SU-DHL-6 (cell line): ENCODE data around the gene COX7B.

Source experiments
- H2AFZ ChIP-seq: fragments of 200-600 bp; sonication (generic); 2 replicates; pipeline ENCODE4 v1.6.1; 2014; ENCODE audit warnings: low read depth, mild to moderate bottlenecking, moderate library complexity, mixed read lengths, antibody characterized with exemption, low read length; ENCODE audit not compliant: severe bottlenecking
- H3F3A ChIP-seq: fragments of 200-600 bp; shearing (Covaris generic); 2 replicates; pipeline ENCODE4 v1.6.0; 2016; ENCODE audit warnings: antibody characterized with exemption, mild to moderate bottlenecking; ENCODE audit not compliant: insufficient read depth
- H3K27ac ChIP-seq: fragments of 200-600 bp; sonication (generic); 2 replicates; pipeline ENCODE4 v1.5.1; 2016; ENCODE audit warnings: low read depth, mild to moderate bottlenecking, low read length, moderate library complexity, mixed read lengths
- H3K27me3 ChIP-seq: fragments of 200-600 bp; sonication (generic), shearing (Covaris generic); 2 replicates; pipeline ENCODE4 v1.6.0; 2014; ENCODE audit warnings: mild to moderate bottlenecking, low read length
- H3K36me3 ChIP-seq: fragments of 200-600 bp; sonication (generic); 2 replicates; pipeline ENCODE4 v1.6.1; 2014; ENCODE audit warnings: mild to moderate bottlenecking, low read length, mixed read lengths
- H3K4me2 ChIP-seq: fragments of 300-600, 200-600 bp; shearing (Covaris generic), sonication (generic); 2 replicates; pipeline ENCODE4 v1.6.0; 2014; ENCODE audit warnings: low read length, low read depth, mild to moderate bottlenecking; ENCODE audit not compliant: poor library complexity, severe bottlenecking
- H3K4me3 ChIP-seq: fragments of 200-600 bp; sonication (generic); 2 replicates; pipeline ENCODE4 v1.5.1; 2014; ENCODE audit warnings: antibody characterized with exemption, low read length, mild to moderate bottlenecking, mixed read lengths; ENCODE audit not compliant: insufficient read depth, poor library complexity, severe bottlenecking
- H3K79me2 ChIP-seq: fragments of 200-600 bp; sonication (generic); 2 replicates; pipeline ENCODE4 v1.6.1; 2014; ENCODE audit warnings: mild to moderate bottlenecking, low read length, moderate library complexity; ENCODE audit not compliant: insufficient read depth
- H3K9ac ChIP-seq: fragments of 200-600 bp; sonication (generic); 2 replicates; pipeline ENCODE4 v1.7.0; 2014; ENCODE audit warnings: mild to moderate bottlenecking, low read length
- H3K9me2 ChIP-seq: fragments of 200-600 bp; sonication (generic); replicated peaks from 2 replicates; pipeline ENCODE4 v1.6.1; 2014; ENCODE audit warnings: low read length; ENCODE audit not compliant: insufficient read depth
- H3K9me3 ChIP-seq: fragments of 200-600 bp; sonication (generic); 2 replicates; pipeline ENCODE4 v1.6.1; 2014; ENCODE audit warnings: low read length, mixed read lengths; ENCODE audit not compliant: insufficient read depth
- H4K20me1 ChIP-seq: fragments of 200-600 bp; sonication (generic); 2 replicates; pipeline ENCODE4 v1.6.1; 2014; ENCODE audit warnings: low read depth, mild to moderate bottlenecking, antibody characterized with exemption, low read length, moderate library complexity, mixed read lengths
- EZH2phosphoT487 ChIP-seq: fragments of 200-600 bp; sonication (generic), shearing (Covaris generic); conservative IDR thresholded peaks from 2 replicates; pipeline ENCODE4 v1.6.1; 2018; ENCODE audit warnings: mild to moderate bottlenecking, antibody characterized with exemption, low read length, moderate library complexity, mixed read lengths
- TF ChIP-seq, protein P1 (sequence below): fragments of 200-600 bp; sonication (generic); IDR thresholded peaks from one replicate; pipeline ENCODE4 v1.5.1; 2017; ENCODE audit warnings: antibody characterized with exemption, mild to moderate bottlenecking, low read length, moderate library complexity; ENCODE audit not compliant: insufficient read depth, poor library complexity, severe bottlenecking

The COX7B gene

GRCh38 chrX:77901506-77901905 lies 2.2 kb downstream of the COX7B start:
- TF ChIP-seq EZH2phosphoT487 = no peak
- TF ChIP-seq, protein P1, sequence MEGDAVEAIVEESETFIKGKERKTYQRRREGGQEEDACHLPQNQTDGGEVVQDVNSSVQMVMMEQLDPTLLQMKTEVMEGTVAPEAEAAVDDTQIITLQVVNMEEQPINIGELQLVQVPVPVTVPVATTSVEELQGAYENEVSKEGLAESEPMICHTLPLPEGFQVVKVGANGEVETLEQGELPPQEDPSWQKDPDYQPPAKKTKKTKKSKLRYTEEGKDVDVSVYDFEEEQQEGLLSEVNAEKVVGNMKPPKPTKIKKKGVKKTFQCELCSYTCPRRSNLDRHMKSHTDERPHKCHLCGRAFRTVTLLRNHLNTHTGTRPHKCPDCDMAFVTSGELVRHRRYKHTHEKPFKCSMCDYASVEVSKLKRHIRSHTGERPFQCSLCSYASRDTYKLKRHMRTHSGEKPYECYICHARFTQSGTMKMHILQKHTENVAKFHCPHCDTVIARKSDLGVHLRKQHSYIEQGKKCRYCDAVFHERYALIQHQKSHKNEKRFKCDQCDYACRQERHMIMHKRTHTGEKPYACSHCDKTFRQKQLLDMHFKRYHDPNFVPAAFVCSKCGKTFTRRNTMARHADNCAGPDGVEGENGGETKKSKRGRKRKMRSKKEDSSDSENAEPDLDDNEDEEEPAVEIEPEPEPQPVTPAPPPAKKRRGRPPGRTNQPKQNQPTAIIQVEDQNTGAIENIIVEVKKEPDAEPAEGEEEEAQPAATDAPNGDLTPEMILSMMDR = no peak
- Histone ChIP-seq H3K4me2 (peak overlapping the region; percentile 95), H3K79me2 (peaks cover 32% of the 10 kb centered on the region), H3K9ac (no peak overlapping the region), H3K9me2 (no peaks in the 10 kb centered on the region), H4K20me1 (no peaks in the 10 kb centered on the region), H3F3A (peaks cover 11% of the 10 kb centered on the region; the same call in 1 of the 2 replicates), H3K27me3 (no peaks in the 10 kb centered on the region), H3K9me3 (no peaks in the 10 kb centered on the region), H2AFZ (no peak overlapping the region), H3K36me3 (0 out of 2 replicates have a peak, but pooled peaks cover 7% of the 10 kb centered on the region), H3K27ac (no peak overlapping the region), H3K4me3 (no peak overlapping the region)

GRCh38 chrX:77910108-77910840 lies 11.0 kb downstream of the COX7B start, which contains the start of gene ATP7A:
Gene ATP7A, plus strand, starts transcription at chrX:77910693. Its CDS starts 60,949 bp downstream, at chrX:77971642.
- Histone ChIP-seq H3K9ac (peak within 1 kb of the TSS; percentile 70), H2AFZ (peak within 1 kb of the TSS; percentile 84), H4K20me1 (no peaks in the 10 kb centered on the region), H3K9me3 (no peaks in the 10 kb centered on the region), H3K79me2 (peaks cover 14% of the 10 kb centered on the region; the same call in 1 of the 2 replicates), H3K4me2 (peak within 1 kb of the TSS; percentile 80), H3K27ac (peak within 1 kb of the TSS; percentile 57), H3K36me3 (no peaks in the 10 kb centered on the region), H3K4me3 (peak within 1 kb of the TSS; percentile 77), H3K9me2 (no peaks in the 10 kb centered on the region), H3K27me3 (no peaks in the 10 kb centered on the region), H3F3A (peaks cover 12% of the 10 kb centered on the region; the same call in 1 of the 2 replicates)
- TF ChIP-seq, protein P1 = peak; percentile 32
- no peak for TF ChIP-seq EZH2phosphoT487

GRCh38 chrX:77917294-77917933 lies 18.1 kb downstream of the COX7B start:
- no peaks in the 10 kb centered on the region for H3F3A ChIP-seq
- H2AFZ ChIP-seq = no peak overlapping the region
- H3K36me3 ChIP-seq = no peaks in the 10 kb centered on the region
- H3K27me3 ChIP-seq = no peaks in the 10 kb centered on the region
- H3K4me2 ChIP-seq = no peak overlapping the region
- no peaks in the 10 kb centered on the region for H3K9me3 ChIP-seq
- no peak for TF ChIP-seq EZH2phosphoT487
- TF ChIP-seq, protein P1 = no peak
- no peaks in the 10 kb centered on the region for H4K20me1 ChIP-seq
- H3K9ac ChIP-seq = no peak overlapping the region
- no peak overlapping the region for H3K4me3 ChIP-seq
- no peak overlapping the region for H3K27ac ChIP-seq
- H3K9me2 ChIP-seq = no peaks in the 10 kb centered on the region
- H3K79me2 ChIP-seq = peaks cover 5% of the 10 kb centered on the region; the same call in 1 of the 2 replicates
